ENCODE measurements around the gene MRE11. TPM values are rescaled to one million over a fixed set of nuclear protein-coding genes. Genes with fewer than 3 reads are reported as not detected.
"Not testable (repeated sequence)": the region's sequence is repeated elsewhere in the genome, so short reads cannot be mapped to it uniquely, and the experiment has no call there.

Gene MRE11
- total RNA-seq, 6 donors from 2014 or later: 6.7 to 24.7 (median 16.3) TPM

GRCh38 chr11:94398101-94398500 lies 95.5 kb downstream of the MRE11 start:
- Histone ChIP-seq H3K4me3 (no peak overlapping the region), H3K27ac (no peak overlapping the region)

DNA sequence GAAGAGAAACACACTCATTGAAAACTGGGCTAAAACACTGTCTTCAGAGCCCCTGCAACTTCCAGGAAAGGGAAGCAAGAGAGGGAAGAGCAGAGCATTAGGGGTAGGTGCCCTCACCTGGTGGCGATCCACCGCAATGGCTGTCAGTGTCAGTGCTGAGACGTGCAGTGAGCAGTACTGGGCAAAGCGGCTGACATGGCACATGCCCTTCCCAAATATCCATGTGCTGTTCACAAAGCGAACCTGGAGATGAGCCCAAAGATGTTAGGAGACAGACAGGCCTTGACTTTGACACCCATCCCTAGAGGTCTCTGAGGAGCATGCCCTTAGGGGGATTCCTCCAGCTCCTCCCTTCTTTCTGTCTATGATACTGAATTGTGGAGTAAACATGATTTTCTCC lies 97.4 kb downstream of the MRE11 start:
- ATAC-seq (ENCODE audit: low FRiP score in 2 of 2): no peak
- 87 to 91% methylated on average over 5 of the region's 5 CpGs for WGBS, 2 donors
- Histone ChIP-seq H3K4me1 (peaks cover 3 to 8% (median 4%) of the 10 kb centered on the region in 4 donors), H3K36me3 (no peaks in the 10 kb centered on the region), H3K27ac (no peak overlapping the region), H3K27me3 (peaks cover 0 to 10% (median 6%) of the 10 kb centered on the region in 4 donors), H3K9me3 (no peaks in the 10 kb centered on the region), H3K4me3 (no peak overlapping the region)
- DNase-seq: no peak
- TF ChIP-seq EP300 (IDR thresholded peaks at IDR 0.05) (no peak), POLR2AphosphoS5 (IDR thresholded peaks at IDR 0.05) (no peak), POLR2A (IDR thresholded peaks at IDR 0.05) (no peak)
- TF ChIP-seq, protein P1, sequence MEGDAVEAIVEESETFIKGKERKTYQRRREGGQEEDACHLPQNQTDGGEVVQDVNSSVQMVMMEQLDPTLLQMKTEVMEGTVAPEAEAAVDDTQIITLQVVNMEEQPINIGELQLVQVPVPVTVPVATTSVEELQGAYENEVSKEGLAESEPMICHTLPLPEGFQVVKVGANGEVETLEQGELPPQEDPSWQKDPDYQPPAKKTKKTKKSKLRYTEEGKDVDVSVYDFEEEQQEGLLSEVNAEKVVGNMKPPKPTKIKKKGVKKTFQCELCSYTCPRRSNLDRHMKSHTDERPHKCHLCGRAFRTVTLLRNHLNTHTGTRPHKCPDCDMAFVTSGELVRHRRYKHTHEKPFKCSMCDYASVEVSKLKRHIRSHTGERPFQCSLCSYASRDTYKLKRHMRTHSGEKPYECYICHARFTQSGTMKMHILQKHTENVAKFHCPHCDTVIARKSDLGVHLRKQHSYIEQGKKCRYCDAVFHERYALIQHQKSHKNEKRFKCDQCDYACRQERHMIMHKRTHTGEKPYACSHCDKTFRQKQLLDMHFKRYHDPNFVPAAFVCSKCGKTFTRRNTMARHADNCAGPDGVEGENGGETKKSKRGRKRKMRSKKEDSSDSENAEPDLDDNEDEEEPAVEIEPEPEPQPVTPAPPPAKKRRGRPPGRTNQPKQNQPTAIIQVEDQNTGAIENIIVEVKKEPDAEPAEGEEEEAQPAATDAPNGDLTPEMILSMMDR (IDR thresholded peaks at IDR 0.05): no peak

More at GRCh38 chr11:94398101-94398500, 95.5 kb downstream of the MRE11 start:
- Histone ChIP-seq H3K9me3 (no peaks in the 10 kb centered on the region), H3K27me3 (peaks cover 0 to 15% (median 9%) of the 10 kb centered on the region in 4 donors), H3K36me3 (no peaks in the 10 kb centered on the region), H3K4me1 (peaks cover 4 to 14% (median 7%) of the 10 kb centered on the region in 4 donors)
- no peak for ATAC-seq (ENCODE audit: low FRiP score in 2 of 2)
- TF ChIP-seq, protein P1 (IDR thresholded peaks at IDR 0.05): no peak
- no peak for TF ChIP-seq POLR2AphosphoS5 (IDR thresholded peaks at IDR 0.05)
- TF ChIP-seq POLR2A (IDR thresholded peaks at IDR 0.05): no peak
- 76 to 84% methylated on average over 5 of the region's 5 CpGs for WGBS, 2 donors
- DNase-seq: no peak

DNA sequence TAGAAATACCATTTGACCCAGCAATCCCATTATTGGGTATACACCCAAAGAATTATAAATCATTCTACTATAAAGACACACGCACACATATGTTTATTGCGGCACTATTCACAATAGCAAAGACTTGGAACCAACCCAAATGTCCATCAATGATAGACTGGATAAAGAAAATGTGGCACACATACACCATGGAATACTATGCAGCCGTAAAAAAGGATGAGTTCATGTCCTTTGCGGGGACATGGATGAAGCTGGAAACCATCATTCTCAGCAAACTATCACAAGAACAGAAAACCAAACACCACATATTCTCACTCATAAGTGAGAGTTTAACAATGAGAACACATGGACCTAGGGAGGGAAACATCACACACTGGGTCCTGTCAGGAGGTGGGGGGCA lies 101.7 kb downstream of the MRE11 start:
- H3K36me3 ChIP-seq; H3K9me3 ChIP-seq; DNase-seq; H3K27me3 ChIP-seq; ATAC-seq (ENCODE audit: low FRiP score in 2 of 2); H3K27ac ChIP-seq; H3K4me3 ChIP-seq; H3K4me1 ChIP-seq: not testable (repeated sequence)
- 94 to 99% methylated on average over 4 of the region's 4 CpGs for WGBS, 2 donors

DNA sequence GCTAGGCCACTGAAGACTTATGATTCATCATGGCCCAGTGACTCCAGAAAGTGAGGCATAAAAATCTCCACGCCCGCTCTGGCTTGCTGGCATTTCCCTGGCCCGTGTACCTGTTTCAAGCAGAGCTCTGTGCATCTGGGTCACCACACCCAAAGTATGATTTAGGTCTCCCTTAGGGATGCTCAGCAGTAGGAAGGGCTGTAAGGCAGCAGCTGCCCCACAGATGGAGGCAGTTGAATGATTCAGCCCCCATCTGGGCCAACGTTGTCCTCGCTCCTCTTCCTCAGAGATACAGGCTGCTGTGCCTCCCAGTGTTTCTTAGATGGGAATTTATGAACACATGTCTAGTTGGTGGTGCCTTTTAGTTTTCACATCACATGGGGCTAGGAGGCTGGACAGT lies 114.0 kb downstream of the MRE11 start:
- TF ChIP-seq POLR2AphosphoS5 (IDR thresholded peaks at IDR 0.05): no peak
- no peak for TF ChIP-seq EP300 (IDR thresholded peaks at IDR 0.05)
- TF ChIP-seq, protein P1 (IDR thresholded peaks at IDR 0.05): no peak
- no peak for TF ChIP-seq POLR2A (IDR thresholded peaks at IDR 0.05)
- H3K27ac ChIP-seq: no peak overlapping the region
- WGBS, 2 donors: 94 to 97% methylated on average over 5 of the region's 5 CpGs
- no peaks in the 10 kb centered on the region for H3K4me1 ChIP-seq
- H3K4me3 ChIP-seq: no peak overlapping the region
- no peaks in the 10 kb centered on the region for H3K27me3 ChIP-seq
- H3K9me3 ChIP-seq: no peaks in the 10 kb centered on the region
- no peaks in the 10 kb centered on the region for H3K36me3 ChIP-seq
- ATAC-seq (ENCODE audit: low FRiP score in 2 of 2): no peak
- DNase-seq: no peak

DNA sequence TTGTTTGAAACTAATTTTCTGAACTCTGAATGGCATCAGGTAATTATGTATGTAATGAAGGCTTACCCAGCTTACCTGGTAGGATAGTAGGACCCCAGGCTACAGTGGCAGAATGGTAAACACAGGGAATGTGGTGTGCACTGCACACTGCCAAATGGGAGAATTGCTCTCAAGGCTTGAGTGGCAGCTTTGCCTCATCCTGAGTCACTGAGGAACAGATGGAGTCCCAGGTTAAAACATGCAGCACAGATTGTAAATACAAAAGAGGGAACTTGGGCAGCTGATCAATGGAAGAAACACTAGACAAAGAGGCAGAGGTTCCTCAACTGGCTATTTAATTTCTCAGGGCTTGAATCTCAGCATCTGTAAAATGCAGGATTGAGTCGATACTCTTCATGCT lies 116.8 kb downstream of the MRE11 start:
- H3K9me3 ChIP-seq: no peaks in the 10 kb centered on the region
- WGBS, 2 donors: 89 to 91% methylated on average over 1 of the region's 1 CpG
- ATAC-seq (ENCODE audit: low FRiP score in 2 of 2) (no peak), DNase-seq (no peak)
- TF ChIP-seq, protein P1 (IDR thresholded peaks at IDR 0.05): no peak
- TF ChIP-seq EP300 (IDR thresholded peaks at IDR 0.05): no peak
- no peak for TF ChIP-seq POLR2A (IDR thresholded peaks at IDR 0.05)
- no peak for TF ChIP-seq POLR2AphosphoS5 (IDR thresholded peaks at IDR 0.05)
- H3K27ac ChIP-seq: no peak overlapping the region
- no peaks in the 10 kb centered on the region for H3K36me3 ChIP-seq
- no peak overlapping the region for H3K4me3 ChIP-seq
- H3K27me3 ChIP-seq: no peaks in the 10 kb centered on the region
- no peaks in the 10 kb centered on the region for H3K4me1 ChIP-seq

DNA sequence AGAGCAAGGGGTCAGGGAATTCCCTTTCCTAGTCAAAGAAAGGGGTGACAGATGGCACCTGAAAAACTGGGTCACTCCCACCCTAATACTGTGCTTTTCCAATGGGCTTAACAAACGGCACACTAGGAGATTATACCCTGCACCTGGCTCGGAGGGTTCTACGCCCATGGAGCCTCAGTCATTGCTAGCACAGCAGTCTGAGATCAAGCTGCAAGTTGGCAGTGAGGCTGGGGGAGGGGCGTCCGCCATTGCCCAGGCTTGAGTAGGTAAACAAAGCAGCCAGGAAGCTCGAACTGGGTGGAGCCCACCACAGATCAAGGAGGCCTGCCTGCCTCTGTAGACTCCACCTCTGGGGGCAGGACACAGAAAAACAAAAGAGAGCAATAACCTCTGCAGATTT lies 123.1 kb downstream of the MRE11 start:
- 71 to 93% methylated on average over 5 to 6 of the region's 6 CpGs for WGBS, 2 donors
- H3K27ac ChIP-seq; H3K9me3 ChIP-seq; H3K4me1 ChIP-seq; ATAC-seq (ENCODE audit: low FRiP score in 2 of 2); H3K27me3 ChIP-seq; H3K36me3 ChIP-seq; H3K4me3 ChIP-seq: not testable (repeated sequence)
- DNase-seq: peak in 1 of 2 donors; percentile 39

All from upper lobe of left lung (tissue), 6 donors.